ENCODE measurements around the gene DUOXA2.
"Not testable (repeated sequence)": the region's sequence is repeated elsewhere in the genome, so short reads cannot be mapped to it uniquely, and the experiment has no call there.

The DUOXA2 gene

DNA sequence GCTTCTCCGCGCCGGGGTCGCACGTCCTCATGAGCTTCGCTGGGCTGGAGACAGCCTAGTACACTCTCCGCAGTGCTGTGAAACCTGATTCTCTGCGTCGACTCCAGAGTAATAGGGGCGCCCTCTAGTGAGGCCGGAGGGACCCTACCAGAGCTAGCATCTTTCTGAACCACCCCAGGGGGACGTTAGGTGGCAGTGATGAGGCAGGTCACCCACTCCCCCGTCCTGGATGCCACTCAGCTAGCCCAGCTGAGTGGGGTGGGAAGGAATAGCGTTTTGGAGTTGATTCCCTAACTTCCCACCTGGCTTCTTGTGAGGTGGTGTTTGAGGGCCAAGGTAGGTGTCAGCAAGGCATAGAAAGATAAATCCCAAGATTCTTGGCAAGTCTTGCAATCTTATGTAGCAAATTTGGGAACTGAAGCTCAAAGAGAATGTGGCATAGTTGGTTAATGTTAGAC, 4.0 kb downstream of the DUOXA2 start:
- DNase-seq = peak; percentile 96

DNA sequence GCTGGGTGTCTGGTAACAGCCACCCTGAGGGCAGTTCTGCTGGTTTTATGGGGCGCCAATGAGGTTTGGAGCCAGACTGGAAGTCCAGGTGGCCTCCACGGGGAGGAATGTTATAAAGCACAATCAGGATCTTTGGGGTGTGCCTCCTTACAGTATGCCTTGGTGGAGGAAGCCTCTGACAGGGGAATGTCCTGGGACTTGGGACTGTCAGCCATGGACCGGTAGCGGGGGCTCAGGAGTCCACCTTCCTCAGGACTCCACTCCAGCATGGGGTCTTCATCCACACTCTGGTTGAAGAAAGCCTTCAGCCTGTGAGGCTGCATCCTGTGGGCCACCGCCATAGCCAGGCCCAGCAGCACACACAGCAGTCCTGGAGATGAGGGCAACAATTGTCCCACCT, 4.9 kb downstream of the DUOXA2 start:
- DNase-seq = no peak

DNA sequence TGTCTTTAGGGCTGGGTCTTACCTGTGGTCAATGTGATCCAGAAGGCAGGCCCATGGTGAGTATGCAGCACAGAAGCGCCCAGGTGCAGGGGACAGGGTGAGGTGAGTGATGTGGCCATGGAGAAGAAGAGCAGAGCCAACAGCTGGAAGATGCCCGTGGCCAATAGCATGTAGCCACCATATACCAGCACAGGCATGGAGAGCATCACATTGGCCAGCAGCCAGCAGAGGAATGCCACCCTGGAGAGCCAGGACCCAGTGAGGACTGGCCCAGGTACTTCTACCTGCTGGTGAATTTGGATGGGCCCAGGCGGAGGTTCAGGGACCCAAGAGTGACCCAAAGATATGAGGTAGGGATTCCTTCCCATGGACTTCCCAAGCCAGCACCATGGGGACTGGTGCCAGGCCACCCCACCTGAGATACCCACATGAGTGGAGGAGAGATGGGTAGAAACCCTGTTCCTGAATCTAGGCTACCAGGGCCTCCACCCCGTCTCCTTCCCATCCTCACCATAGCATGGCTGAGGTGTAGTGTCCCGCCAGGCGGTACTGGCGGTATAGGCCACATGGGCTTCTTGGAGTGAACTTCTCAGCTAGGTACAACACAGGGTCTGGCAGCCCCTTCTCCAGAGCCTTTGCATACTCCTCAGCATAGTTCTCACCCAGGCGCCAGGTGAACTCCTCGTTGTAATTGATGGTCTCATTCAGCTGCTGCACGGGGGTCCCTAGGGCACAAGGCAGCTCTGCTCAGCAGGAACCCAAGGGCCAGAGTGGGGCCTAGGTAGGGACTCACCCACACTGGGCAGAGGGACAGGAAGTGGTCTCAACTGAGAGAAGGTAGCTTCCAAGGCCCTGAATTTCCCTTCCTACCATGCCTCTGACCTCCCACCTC, 6.2 kb downstream of the DUOXA2 start:
- no peak for DNase-seq

DNA sequence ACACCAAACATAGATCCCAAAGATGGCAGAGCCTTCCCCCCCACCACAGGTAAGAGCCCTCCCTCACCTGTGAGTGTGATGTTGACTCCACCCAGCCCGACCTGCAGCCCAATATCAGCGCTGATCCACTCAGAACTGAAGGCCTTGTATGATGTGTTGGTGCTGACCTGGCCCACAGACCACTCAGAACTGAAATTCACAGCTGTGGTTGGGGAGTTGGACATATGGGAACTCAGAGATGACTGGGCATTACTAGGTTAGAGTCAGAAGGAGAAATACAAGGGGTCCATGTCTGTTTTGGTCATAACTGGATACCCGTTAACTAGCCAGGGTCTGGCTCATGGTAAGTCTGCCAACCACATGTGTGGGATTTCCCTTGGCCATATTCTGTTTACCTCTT, 6.9 kb downstream of the DUOXA2 start:
- no peak for DNase-seq

DNA sequence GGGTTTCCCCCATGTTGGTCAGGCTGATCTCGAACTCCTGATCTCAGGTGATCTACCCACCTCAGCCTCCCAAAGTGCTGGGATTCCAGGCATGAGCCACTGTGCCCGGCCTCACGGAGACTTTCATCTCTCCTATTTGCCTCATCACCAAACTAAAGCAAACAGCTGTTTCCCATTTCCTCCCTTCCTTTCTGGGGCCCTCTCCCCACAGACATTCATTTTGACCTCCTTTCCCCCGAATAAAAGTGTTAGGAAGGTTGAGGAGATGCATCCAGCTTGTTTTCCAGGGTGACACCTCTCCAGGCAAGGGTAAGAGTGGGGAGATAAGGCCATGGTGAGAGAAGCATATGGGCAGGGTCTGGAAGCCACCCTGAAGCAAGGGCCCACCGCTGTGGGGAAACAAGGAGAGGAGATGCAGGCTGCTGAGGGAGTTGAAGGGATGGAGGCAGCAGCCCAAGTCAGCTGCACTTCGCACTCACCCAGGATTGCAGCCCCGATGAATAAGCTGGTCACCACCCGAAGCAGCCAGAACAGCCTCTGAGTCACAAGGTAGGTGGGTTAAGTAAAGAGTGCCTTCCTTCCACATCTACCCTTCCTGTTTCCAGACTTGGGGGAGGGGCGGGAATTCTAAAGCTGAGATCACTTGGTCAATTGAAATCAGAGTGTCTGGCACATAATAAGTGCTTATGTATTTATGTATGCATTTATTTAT, 7.7 kb downstream of the DUOXA2 start:
- peak; percentile 69 for DNase-seq

DNA sequence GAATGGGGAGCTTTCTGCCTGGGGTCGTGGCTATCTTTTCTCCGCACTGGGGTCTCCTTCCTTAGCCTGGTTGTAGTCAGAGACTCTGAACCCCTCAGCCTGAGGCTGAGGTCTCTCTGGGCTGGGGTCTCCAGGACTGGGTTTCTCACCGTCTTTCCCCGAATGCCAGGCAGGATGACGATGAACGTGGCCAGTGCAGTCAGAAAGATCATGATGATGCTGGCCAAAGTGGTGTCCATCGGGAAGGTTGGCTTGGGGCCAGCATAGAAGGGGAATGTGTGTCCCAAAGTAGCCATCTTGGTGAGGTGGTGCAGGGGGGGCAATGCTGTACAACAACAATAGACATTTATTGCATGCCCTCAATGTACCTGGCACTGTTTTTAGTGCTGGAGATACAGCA, 8.6 kb downstream of the DUOXA2 start:
- DNase-seq = no peak

DNA sequence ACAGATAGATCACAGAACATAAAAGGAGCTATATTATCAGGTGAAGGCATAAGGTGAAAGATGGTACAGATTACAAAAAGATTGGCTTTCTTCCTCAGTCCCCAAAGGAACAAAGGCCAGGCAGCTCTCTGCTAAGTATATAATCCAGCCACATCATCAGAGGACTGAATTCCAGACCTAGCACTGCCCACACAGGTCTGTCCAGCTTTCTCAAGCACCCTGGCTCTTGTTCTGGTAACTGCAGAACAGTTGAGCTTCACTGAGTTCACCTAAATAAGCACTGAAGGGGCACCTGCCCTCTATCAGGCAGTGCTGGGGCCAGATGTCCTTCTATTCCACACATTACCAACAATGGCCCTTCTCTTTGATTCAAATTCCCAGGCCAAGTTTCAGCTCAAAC, 9.3 kb downstream of the DUOXA2 start:
- DNase-seq = no peak

DNA sequence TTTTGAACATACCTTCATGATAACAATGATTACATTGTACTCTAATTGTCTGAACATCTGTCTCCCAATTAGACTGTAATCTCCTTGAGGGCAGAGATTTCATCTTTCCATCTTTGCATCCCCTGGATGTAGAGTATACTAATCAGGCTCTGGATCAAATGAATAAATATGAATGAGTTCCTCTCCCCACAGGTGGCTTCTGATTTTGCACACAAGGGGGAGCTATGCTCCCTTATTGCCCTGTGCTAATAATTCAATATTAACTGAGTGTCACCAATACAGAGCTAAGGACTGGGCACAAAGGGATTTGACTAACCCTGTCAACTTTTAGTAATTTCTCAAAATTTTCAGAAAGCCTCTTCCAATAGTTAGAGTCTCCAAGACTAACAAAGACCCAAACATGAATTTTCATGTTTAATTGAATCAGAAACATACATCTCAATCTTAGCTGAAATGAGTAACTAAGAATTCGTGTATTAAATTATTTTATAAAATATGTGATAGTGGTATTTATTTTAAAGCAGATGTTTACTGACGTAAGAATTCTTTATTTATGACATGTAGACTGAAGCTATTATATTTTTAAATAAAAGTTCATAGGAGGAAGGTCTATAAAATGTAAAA, 12.5 kb downstream of the DUOXA2 start:
- no peak for DNase-seq

DNA sequence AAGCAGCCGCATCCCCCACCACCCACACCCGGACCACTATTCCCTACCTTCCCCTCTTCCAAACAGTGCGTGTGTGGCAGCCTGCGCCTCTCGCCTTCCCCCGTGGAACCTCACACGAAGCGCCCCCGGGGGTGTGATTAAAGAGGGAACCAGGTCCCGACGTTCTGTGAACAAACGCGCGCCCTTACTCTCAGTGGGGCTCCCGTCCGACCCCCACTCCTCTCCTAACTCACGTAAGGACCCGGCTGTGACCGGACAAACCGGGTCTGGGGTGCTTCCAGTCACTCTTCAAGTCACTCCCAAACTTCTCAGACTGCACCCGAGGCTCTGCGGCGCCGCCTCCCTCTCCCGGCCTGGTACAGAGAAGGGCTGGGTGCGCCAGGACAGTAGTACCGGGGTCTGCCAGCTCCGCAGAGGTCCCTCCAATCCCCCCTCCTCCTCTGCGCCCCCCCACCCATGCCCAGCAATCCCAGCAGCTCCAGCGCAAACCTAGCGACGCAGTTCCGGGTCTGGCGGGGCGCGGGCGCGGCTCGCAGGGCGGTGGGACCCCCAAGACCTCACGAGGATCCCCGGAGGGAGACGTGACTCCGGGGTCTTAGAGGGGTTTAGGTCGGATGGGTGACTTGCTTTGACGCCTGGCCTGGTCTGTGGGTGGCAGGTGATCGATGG, 15.0 kb downstream of the DUOXA2 start:
- DNase-seq = no peak

DNA sequence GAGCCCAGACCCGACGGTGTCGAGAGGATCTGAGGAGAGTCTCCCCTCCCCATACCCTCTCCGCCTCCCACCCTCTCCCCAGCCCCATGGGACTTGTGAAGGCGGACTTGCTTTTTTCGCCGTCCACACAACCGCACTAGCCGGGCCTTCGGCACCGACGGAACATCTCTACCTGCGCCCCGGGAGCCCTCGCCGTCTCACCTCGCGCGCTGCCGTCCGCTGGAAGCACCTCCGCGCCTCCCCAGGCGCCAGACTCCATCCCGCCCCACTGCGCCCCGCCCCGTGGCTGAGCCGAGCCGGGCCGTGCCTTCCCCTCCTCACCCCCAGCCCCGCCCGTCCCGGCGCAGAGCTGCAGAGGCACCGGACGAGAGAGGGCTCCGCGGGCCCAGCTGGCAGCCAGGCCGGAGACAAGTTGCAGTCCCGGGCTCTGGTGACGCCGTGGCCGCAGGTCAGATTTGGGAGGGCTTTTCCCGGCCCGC, 15.6 kb downstream of the DUOXA2 start, which contains the start of the genes DUOX1 and DUOXA1:
DUOX1 (plus strand) TSS at position 344 of the 479 bp plus-strand sequence. CDS start 1,973 bp downstream, outside the sequence.
DUOXA1 (minus strand) TSS at position 229 of the 479 bp plus-strand sequence. CDS start 6,865 bp downstream, outside the sequence.
- DNase-seq = no peak

DNA sequence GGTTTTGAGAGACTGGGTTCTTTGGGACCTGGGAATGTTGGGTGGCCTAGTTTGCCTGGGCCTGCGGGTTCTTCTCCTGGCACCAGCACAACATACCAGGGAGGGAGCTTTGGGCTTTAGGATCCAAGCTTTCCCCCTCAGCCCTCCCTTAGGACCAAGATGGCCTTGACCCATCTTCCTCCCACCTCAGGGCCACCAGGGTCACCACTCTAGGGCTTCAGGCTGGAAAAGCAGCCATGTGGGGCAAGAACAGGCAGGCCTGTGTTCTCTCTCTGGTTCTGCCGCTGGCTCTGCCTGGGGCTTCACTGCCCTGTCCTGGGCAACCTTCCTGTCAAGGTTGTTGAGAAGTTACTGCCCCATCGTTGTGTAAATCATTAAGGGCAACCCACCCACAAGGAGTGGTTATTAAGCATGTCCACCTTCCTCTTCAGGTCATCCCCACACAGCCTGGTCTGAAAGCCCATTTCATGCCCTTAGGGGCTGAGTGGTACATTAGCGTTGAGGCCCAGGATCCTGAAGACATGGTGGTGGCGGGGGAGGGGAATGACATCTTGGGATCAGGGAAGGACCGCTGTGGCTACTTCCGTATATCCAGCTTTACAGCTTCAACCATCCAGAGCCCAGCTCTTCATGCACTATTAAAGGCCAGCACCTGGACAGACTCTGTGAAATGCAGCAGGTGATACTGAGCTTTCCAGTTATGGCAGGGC, 16.3 kb downstream of the DUOXA2 start:
- no peak for DNase-seq

DNA sequence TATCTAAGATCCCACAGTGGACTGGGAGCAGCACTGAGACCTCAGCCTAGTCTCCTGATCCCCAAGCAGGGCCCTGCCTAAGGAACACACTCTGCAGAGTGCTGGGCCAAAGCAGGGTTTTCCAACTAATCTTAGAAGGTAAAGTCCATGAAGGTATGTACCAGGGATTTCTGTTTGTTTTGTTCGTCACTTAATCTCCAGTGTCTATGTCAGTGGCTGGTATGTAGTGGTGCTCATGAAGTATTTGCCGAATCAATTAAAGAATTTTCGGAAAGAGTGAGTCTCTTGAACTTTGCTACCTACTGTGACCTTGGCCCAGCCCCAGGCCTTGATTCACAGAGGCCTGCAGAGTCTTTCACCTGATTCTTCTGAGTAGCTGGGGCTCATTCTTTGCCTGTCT, 17.4 kb downstream of the DUOXA2 start:
- no peak for DNase-seq

DNA sequence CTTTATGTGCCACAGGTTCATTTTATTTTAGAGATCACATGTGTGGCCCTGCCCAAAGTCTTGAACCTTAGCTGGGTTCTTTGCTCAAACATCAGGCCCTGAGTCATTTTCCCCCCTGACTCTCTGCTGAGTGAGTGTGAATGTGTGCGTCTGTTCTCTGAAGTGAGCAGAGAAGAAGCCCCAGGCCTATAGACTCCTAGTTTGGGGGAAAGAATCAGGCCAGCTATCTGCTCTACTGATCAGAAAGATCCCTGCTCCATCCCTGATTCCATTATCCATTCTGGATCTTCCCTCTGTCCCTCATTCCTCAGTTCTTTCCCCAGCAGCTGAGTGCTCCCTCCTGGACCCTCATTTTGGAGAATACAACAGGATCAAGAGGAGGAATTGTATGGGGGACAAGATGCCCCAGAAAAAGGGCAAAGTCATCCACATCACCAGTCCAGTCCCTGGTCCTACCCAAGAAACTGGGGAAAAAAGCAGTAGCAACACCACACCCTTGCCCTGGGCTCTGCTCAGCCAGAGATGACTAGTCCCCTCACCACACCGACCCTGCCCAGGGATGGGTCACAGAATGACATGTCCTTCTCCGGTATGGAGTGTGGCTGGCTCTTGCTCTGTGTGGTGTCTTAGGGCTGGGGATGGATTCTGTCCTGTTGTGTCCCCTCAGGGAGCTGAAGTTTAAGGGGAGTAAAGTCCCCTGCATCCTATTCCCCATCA, 18.9 kb downstream of the DUOXA2 start:
- no peak for DNase-seq

DNA sequence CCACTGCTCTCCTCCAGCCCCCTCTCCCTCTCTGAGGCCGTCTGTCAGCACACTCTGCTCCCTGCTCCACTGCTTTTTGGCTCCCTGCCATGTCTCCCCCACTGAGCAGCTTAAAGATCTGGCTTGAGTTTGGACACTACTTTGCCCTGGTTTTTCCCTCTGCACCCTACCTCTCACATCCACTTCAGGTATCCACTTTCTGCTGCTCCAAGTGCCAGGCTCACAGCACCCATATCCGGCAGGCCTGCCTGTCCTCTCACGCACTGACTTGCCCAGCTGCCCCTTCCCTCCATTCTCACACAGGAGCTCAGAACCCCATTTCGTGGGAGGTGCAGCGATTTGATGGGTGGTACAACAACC, 19.4 kb downstream of the DUOXA2 start:
- DNase-seq = no peak

DNA sequence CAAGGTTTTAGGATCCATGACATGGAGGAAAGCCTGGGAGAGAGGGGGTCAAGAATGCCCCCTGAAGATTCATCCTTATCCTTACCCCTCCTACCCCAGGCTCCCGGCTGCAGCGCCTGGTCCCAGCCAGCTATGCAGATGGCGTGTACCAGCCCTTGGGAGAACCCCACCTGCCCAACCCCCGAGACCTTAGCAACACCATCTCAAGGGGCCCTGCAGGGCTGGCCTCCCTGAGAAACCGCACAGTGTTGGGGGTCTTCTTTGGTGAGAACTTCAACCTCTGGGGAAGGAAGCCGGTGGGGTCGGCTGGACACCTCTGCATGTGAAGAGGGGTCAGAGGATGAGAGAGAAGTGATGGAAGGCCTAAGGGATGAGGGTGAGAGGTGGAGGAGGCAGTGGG, 19.9 kb downstream of the DUOXA2 start:
- DNase-seq = no peak

DNA sequence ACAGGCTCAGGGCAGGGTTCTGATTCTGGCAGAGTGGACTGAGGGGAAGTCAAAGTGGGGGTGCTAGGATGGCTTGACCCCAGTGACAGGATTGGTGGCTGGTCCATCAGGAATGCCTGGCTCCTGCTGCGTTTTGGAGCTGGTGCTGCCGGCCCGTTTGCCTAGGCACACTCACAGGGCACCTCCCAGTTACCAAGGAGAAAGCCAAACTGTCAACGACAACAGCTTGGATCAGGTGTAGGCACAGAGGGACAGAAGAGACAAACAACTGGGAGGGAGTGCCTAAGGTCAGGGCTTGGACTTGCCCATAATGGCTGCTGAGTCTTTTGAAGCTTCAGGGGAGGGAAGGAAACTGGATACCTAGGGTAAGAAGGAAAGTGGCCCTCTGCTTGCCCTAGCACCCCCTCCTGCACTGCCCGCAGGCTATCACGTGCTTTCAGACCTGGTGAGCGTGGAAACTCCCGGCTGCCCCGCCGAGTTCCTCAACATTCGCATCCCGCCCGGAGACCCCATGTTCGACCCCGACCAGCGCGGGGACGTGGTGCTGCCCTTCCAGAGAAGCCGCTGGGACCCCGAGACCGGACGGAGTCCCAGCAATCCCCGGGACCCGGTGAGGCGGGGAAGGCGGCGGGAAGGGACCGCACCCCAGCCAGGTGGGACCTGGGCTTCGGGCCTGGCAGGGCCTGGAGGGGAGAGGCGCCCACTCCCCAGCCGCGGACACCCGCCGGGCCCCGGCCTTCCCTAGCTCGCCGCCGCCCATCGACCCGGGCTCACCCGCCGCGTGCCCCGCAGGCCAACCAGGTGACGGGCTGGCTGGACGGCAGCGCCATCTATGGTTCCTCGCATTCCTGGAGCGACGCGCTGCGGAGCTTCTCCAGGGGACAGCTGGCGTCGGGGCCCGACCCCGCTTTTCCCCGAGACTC, 20.8 kb downstream of the DUOXA2 start:
- no peak for DNase-seq

DNA sequence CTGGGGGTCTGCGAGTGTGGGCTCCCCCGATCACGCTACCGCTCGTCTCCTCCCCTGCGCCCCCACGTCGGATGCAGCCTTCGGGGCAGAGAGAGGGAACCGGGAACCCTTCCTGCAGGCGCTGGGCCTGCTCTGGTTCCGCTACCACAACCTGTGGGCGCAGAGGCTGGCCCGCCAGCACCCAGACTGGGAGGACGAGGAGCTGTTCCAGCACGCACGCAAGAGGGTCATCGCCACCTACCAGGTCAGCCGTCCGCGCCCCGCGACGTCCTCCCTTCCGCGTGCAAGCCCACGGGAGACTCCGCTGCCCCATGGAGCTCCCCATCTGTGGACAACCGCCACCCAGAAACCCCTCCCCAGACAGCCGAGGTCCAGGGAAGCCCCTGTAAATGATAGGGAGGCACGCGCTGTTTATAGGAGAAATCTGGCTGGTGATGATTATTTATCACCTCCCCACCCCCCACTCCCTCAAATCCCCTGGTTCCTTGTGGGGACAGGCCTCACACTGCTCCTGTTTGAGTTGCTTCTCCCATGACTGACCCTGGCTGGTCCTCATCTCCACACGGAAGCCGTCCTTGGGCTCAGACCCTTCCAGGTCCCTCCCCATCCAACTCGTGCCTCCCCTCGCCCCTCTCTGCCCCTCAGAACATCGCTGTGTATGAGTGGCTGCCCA, 21.7 kb downstream of the DUOXA2 start:
- DNase-seq = not testable (repeated sequence)

DNA sequence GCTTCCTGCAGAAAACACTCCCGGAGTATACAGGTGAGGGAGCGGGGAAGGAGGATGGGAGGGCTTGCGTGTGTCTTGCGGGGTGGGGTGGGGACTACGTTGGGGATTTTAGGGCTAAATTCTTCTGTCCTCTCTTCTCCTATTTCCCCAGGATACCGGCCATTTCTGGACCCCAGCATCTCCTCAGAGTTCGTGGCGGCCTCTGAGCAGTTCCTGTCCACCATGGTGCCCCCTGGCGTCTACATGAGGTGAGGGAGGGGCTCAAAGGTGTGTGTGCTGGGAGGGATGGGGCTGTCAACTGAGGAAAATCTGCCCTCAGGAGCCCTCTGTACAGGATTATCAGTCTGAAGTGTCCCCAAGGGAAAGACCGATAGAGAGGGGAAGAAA, 22.2 kb downstream of the DUOXA2 start:
- DNase-seq = no peak

DNA sequence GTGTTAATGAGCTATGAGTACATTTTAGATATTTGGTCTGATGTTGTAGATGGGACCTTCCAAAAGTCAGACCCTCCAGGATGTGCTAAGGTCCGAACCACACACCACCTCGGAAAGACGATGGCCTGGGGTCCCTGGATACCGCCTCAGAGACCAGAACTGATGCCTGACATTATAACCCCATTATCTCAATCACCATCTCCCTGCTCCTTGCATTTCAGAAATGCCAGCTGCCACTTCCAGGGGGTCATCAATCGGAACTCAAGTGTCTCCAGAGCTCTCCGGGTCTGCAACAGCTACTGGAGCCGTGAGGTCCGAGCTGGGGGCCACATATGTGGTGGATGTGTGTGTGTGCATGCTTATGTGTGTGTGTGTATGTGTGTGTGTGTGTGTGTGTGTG, 23.6 kb downstream of the DUOXA2 start:
- DNase-seq = no peak
